ENCODE results near the gene KRTCAP2. TPM values are rescaled to one million over a fixed set of nuclear protein-coding genes. Genes with fewer than 3 reads are reported as not detected.

Gene KRTCAP2
- total RNA-seq, 1 experiment from 2014 or later: 156 TPM

- H2AFZ ChIP-seq: no peak overlapping the region
- no peaks in the 10 kb centered on the region for H3K36me3 ChIP-seq (ENCODE audit: low read depth)
- H3F3A ChIP-seq (ENCODE audit: insufficient read depth, low read depth): peaks cover 11% of the 10 kb centered on the region; the same call in 1 of the 2 replicates
- POLR2A ChIA-PET (ENCODE audit: unreplicated experiment): no interaction called here
- DNase-seq: no peak
- no TSS peak for BruUV-seq (replicated peaks)
- H3K4me1 ChIP-seq (replicated peaks; ENCODE audit: insufficient read depth): peaks cover 26% of the 10 kb centered on the region
- H3K9me3 ChIP-seq (ENCODE audit: insufficient read depth, low read depth): no peaks in the 10 kb centered on the region
- no peaks in the 10 kb centered on the region for H4K20me1 ChIP-seq (ENCODE audit: insufficient read depth)
- no peak overlapping the region for H3K4me3 ChIP-seq
- H3K79me2 ChIP-seq (ENCODE audit: low read depth): peaks cover 18% of the 10 kb centered on the region
- CTCF ChIA-PET: no interaction called here
- intact Hi-C loops (cut with micrococcal nuclease; ENCODE audit: unreplicated experiment): loop anchor here (2.0 kb wide), 1 partner anchor 117 kb away; no protein-coding TSS in a partner anchor
- H3K27ac ChIP-seq: no peak overlapping the region
- H3K27me3 ChIP-seq (ENCODE audit: insufficient read depth, low read depth): no peaks in the 10 kb centered on the region
- no peaks in the 10 kb centered on the region for H3K9me2 ChIP-seq (ENCODE audit: insufficient read depth)
- no peak overlapping the region for H3K4me2 ChIP-seq
- no peak for TF ChIP-seq CTCF (conservative IDR thresholded peaks at IDR 0.05)
These were observed 33.0 kb upstream of the KRTCAP2 start for GRCh38 chr1:155205969-155206593.

- Histone ChIP-seq H3K36me3 (ENCODE audit: low read depth) (no peaks in the 10 kb centered on the region), H3K79me2 (ENCODE audit: low read depth) (peaks cover 13% of the 10 kb centered on the region), H3F3A (ENCODE audit: insufficient read depth, low read depth) (peaks cover 10% of the 10 kb centered on the region; the same call in 1 of the 2 replicates), H3K27ac (no peak overlapping the region), H2AFZ (no peak overlapping the region), H3K9me2 (ENCODE audit: insufficient read depth) (no peaks in the 10 kb centered on the region), H3K27me3 (ENCODE audit: insufficient read depth, low read depth) (no peaks in the 10 kb centered on the region), H3K9me3 (ENCODE audit: insufficient read depth, low read depth) (no peaks in the 10 kb centered on the region), H3K4me1 (replicated peaks; ENCODE audit: insufficient read depth) (peaks cover 21% of the 10 kb centered on the region), H3K4me2 (no peak overlapping the region), H4K20me1 (ENCODE audit: insufficient read depth) (no peaks in the 10 kb centered on the region), H3K4me3 (no peak overlapping the region)
- CTCF ChIA-PET: no interaction called here
- BruUV-seq (replicated peaks): no TSS peak
- intact Hi-C loops (cut with micrococcal nuclease; ENCODE audit: unreplicated experiment): no loop called here
- POLR2A ChIA-PET (ENCODE audit: unreplicated experiment): no interaction called here
- no peak for DNase-seq
- TF ChIP-seq EZH2 (IDR thresholded peaks at IDR 0.05; ENCODE audit: low read depth) (no peak), CTCF (conservative IDR thresholded peaks at IDR 0.05) (no peak)
These were observed 31.9 kb upstream of the KRTCAP2 start for GRCh38 chr1:155205035-155205434.

- no peaks in the 10 kb centered on the region for H3K27me3 ChIP-seq (ENCODE audit: insufficient read depth, low read depth)
- peaks cover 12% of the 10 kb centered on the region for H3K4me1 ChIP-seq (replicated peaks; ENCODE audit: insufficient read depth)
- H2AFZ ChIP-seq: no peak overlapping the region
- H3K9me2 ChIP-seq (ENCODE audit: insufficient read depth): no peaks in the 10 kb centered on the region
- H3K4me3 ChIP-seq: no peak overlapping the region
- H3K4me2 ChIP-seq: no peak overlapping the region
- H3K79me2 ChIP-seq (ENCODE audit: low read depth): peaks cover under 1% of the 10 kb centered on the region; the same call in 1 of the 2 replicates
- ChIA-PET POLR2A (ENCODE audit: unreplicated experiment) (no interaction called here), CTCF (interaction anchor here (0.8 kb wide), 1 partner anchor 27 kb away, joined by 4 read pairs; no protein-coding TSS in a partner anchor)
- DNase-seq: no peak
- H4K20me1 ChIP-seq (ENCODE audit: insufficient read depth): no peaks in the 10 kb centered on the region
- peaks cover 7% of the 10 kb centered on the region; the same call in 1 of the 2 replicates for H3F3A ChIP-seq (ENCODE audit: insufficient read depth, low read depth)
- no peaks in the 10 kb centered on the region for H3K36me3 ChIP-seq (ENCODE audit: low read depth)
- TF ChIP-seq EZH2 (IDR thresholded peaks at IDR 0.05; ENCODE audit: low read depth) (no peak), CTCF (conservative IDR thresholded peaks at IDR 0.05) (no peak)
- no peaks in the 10 kb centered on the region for H3K9me3 ChIP-seq (ENCODE audit: insufficient read depth, low read depth)
- BruUV-seq (replicated peaks): no TSS peak
- intact Hi-C loops (cut with micrococcal nuclease; ENCODE audit: unreplicated experiment): no loop called here
- no peak overlapping the region for H3K27ac ChIP-seq
These were observed 29.8 kb upstream of the KRTCAP2 start for GRCh38 chr1:155202731-155203515.

Data from PC-9 (cell line).